ACHN (cell line): Measurements from ENCODE around the gene PLCL2.
A peak's percentile ranks its signal among the peaks of the same experiment; 100 is the strongest.

ENCODE experiments used
- DNase-seq: peaks from one replicate; pipeline ENCODE4 v3.0.0-alpha.2; 2015
- in situ Hi-C: cut with HindIII; loops from 2 replicates; pipeline ENCODE4 v1.10.0; 2017; ENCODE audit warnings: low sequenced_read_pairs, low pct_ligation_motif_present, low pct_unique_long_range_greater_than_20kb

Gene PLCL2

GRCh38 chr3:16992198-16992597 is 107.4 kb downstream of the PLCL2 start:
- in situ Hi-C loops: no loop called here

DNA sequence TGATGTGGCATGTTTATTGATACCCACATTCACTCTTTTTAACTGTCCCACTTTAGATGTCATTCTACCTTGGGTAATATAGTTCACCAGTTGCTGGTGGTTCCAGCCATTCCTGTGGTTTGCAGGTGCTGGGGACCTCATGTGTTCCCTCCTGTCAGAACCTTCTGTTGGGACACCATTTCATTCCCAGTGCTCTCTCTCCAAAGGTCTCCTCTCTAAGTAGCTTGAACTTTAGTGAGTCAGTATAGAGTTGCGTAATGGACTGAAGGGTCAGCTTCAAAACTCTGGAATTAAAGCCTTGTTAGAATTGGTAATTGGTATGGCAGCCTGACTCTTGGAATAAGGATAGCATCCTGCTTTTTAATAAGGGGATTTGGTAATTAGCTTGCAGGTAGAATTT is 108.5 kb downstream of the PLCL2 start:
- no peak for DNase-seq
- in situ Hi-C loops: no loop called here

More at GRCh38 chr3:16992198-16992597, 107.4 kb downstream of the PLCL2 start:
- no peak for DNase-seq

- in situ Hi-C loops: no loop called here
- DNase-seq: no peak
These were observed 110.2 kb downstream of the PLCL2 start for GRCh38 chr3:16994854-16995525.

DNA sequence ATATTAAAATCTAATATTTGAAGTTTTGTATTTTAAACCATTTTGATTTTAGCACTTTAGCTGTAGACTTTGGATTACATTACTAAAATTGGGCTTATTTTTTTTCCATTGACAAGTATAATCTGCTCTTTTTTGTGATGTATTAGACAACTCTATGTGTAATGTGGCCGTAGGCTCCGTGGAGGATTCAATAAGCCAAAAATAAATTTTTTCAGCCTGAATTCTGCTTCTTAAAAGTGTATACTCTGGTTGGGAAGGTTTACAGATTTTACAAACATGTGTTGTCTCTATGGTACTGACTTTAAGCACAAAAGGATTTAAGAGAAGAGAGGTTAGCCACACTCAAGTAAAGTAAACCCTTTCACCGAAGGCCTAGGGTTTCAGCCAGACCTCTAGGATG is 110.8 kb downstream of the PLCL2 start:
- no peak for DNase-seq
- in situ Hi-C loops: no loop called here

GRCh38 chr3:16998236-16998923 is 113.6 kb downstream of the PLCL2 start:
- no peak for DNase-seq
- in situ Hi-C loops: no loop called here

GRCh38 chr3:16999161-16999560 is 114.4 kb downstream of the PLCL2 start:
- in situ Hi-C loops: no loop called here
- DNase-seq: no peak

DNA sequence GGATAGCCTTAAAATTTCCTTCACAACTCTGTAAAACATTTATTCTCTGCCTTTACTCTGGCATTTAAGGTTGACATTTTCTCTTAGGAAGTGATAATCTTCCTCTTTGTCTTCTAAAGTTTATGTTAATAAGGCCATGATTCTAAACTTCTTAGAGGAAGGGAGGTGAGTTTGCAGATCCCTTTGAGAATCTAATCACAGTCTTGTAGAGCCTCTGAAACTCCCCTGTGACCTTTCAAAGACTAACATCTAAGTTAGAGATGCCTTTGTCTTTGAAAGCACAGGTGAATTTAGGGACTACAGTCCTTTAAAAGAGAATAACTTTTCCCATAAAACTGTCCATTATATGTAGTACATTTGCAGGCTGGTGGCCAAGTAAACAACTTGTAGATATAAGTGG is 115.1 kb downstream of the PLCL2 start:
- in situ Hi-C loops: no loop called here
- DNase-seq: no peak

GRCh38 chr3:17003457-17003856 is 118.7 kb downstream of the PLCL2 start:
- in situ Hi-C loops: no loop called here
- no peak for DNase-seq

GRCh38 chr3:17006132-17006852 is 121.5 kb downstream of the PLCL2 start:
- in situ Hi-C loops: no loop called here

GRCh38 chr3:17007284-17007683 is 122.5 kb downstream of the PLCL2 start:
- no peak for DNase-seq
- in situ Hi-C loops: no loop called here

More at GRCh38 chr3:17006132-17006852, 121.5 kb downstream of the PLCL2 start:
- no peak for DNase-seq

DNA sequence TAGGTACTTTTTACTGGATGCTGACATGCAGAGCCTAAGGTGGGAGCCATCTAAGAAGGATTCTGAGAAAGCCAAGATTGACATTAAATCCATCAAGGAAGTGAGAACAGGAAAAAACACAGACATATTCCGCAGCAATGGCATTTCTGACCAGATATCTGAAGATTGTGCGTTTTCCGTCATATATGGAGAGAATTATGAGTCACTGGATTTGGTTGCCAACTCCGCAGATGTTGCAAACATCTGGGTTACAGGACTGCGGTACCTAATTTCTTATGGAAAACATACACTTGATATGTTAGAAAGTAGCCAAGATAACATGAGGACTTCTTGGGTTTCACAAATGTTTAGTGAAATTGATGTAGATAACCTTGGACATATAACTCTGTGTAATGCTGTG is 125.1 kb downstream of the PLCL2 start:
- DNase-seq: no peak
- in situ Hi-C loops: no loop called here

- in situ Hi-C loops: no loop called here
- DNase-seq: no peak
These were observed 127.1 kb downstream of the PLCL2 start for GRCh38 chr3:17011728-17012338.

- in situ Hi-C loops: no loop called here
These were observed 128.3 kb downstream of the PLCL2 start for GRCh38 chr3:17013050-17013449.

GRCh38 chr3:17013571-17013970 is 128.8 kb downstream of the PLCL2 start:
- DNase-seq: no peak
- in situ Hi-C loops: no loop called here

More at GRCh38 chr3:17013050-17013449, 128.3 kb downstream of the PLCL2 start:
- DNase-seq: peak; percentile 17

- no peak for DNase-seq
- in situ Hi-C loops: no loop called here
These were observed 129.5 kb downstream of the PLCL2 start for GRCh38 chr3:17014284-17014683.

GRCh38 chr3:17014709-17015108 is 130.0 kb downstream of the PLCL2 start:
- no peak for DNase-seq
- in situ Hi-C loops: no loop called here

DNA sequence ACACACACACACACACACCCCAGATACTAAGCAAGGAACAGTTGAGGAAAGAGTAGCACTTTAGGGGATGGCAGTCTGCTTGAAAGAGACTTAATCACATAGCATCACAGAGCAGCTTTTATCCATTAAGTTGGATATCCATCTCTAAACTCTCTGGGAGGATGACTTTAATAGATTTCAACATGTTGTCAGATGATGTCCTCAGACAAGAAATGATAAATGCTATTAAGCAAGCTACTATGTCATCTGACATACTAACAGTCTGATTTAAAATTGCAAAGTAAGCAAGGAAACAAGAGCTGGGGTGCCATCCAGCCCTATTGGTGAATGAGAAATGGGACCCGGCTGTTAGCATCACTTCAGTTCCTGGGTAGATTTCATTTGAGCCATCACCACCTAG is 136.9 kb downstream of the PLCL2 start:
- in situ Hi-C loops: no loop called here
- no peak for DNase-seq

DNA sequence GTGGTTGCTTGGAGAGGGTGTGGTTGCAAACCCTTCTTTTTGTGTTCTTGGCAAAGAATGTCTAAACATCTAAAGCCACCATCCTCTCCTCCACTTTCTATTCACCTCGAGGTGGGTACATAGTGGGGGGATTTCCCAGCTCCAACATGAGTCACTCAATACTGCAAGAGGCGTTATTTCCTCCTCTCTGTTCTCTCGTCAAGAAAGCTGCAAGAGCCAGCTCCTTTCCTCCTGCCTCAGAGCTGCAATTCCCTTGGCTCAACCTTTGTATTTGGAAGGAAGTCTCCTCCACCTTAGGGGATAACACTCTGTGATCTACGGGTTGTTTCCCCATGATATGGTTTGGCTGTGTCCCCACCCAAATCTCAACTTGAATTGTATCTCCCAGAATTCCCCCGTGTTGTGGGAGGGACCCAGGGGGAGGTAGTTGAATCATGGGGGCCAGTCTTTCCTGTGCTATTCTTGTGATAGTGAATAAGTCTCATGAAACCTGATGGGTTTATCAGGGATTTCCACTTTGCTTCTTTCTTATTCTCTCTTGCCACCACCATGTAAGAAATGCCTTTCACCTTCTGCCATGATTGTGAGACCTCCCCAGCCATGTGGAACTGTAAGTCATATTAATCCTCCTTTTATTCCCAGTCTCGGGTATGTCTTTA is 138.4 kb downstream of the PLCL2 start:
- in situ Hi-C loops: no loop called here
- no peak for DNase-seq
